ENCODE measurements around the gene LIX1L.

DNA sequence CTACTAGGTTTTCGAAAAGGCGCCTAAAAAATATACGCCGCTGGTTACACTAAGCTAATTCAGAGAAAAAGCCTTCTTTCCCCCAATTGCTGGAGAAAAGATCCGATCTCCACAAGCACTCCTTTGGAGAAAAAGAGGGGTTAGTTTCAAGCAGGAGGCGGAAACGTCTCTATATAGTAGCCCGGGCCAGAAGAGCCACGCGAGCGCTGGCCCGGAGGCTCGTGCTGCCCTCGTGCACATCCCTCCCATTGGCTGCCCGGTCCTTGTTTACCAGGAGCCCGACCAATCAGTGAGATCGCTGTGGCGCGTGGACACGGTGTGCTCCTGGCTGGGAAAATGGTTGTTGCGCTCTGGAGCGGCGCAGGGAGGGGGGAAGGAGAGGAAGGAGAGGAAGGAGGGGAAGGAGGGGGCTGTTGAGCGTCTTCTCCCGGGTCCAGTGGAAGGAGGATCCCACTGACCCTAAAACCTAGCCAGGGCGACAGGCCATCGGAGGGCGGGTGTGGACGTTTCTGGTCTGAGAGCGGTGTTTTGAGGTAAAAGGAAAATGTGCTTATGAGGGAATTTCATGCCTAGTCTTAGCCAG, 38.7 kb upstream of the LIX1L start, which contains the start of gene TXNIP:
- TF ChIP-seq, protein P1, sequence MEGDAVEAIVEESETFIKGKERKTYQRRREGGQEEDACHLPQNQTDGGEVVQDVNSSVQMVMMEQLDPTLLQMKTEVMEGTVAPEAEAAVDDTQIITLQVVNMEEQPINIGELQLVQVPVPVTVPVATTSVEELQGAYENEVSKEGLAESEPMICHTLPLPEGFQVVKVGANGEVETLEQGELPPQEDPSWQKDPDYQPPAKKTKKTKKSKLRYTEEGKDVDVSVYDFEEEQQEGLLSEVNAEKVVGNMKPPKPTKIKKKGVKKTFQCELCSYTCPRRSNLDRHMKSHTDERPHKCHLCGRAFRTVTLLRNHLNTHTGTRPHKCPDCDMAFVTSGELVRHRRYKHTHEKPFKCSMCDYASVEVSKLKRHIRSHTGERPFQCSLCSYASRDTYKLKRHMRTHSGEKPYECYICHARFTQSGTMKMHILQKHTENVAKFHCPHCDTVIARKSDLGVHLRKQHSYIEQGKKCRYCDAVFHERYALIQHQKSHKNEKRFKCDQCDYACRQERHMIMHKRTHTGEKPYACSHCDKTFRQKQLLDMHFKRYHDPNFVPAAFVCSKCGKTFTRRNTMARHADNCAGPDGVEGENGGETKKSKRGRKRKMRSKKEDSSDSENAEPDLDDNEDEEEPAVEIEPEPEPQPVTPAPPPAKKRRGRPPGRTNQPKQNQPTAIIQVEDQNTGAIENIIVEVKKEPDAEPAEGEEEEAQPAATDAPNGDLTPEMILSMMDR (optimal IDR thresholded peaks at IDR 0.05 in 1 of 3, IDR thresholded peaks at IDR 0.05 in 1 of 3, conservative IDR thresholded peaks at IDR 0.05 in 1 of 3; ENCODE audit: extremely low read depth in 1 of 3, insufficient read depth in 2 of 3, low read length in 3 of 3): no peak
- no peak for TF ChIP-seq EZH2 (IDR thresholded peaks at IDR 0.05; ENCODE audit: low read length)
